Nephron progenitor cell (in vitro differentiated cells): ENCODE measurements around the gene PALLD.

Experiments
- DNase-seq: peaks from one replicate; pipeline ENCODE4 v3.0.0; 2021
- H3K27ac Mint-ChIP-seq: 2 replicates; pipeline ENCODE4 v1.8.0; 2021; ENCODE audit warnings: mild to moderate bottlenecking, moderate library complexity, mixed read lengths
- H3K27me3 Mint-ChIP-seq: 2 replicates; pipeline ENCODE4 v1.8.0; 2021; ENCODE audit warnings: mild to moderate bottlenecking, low read depth, mixed read lengths; ENCODE audit not compliant: poor library complexity
- H3K36me3 Mint-ChIP-seq: 2 replicates; pipeline ENCODE4 v1.8.0; 2021; ENCODE audit warnings: low read depth, mixed read lengths
- H3K4me1 Mint-ChIP-seq: 2 replicates; pipeline ENCODE4 v1.8.0; 2021; ENCODE audit warnings: mixed read lengths
- H3K4me3 Mint-ChIP-seq: 2 replicates; pipeline ENCODE4 v1.8.0; 2021; ENCODE audit warnings: mild to moderate bottlenecking, moderate library complexity, mixed read lengths
- H3K9me3 Mint-ChIP-seq: 2 replicates; pipeline ENCODE4 v1.8.0; 2021; ENCODE audit warnings: mild to moderate bottlenecking, moderate library complexity, mixed read lengths
- CTCF ChIP-seq: fragments of 200-600 bp; sonication (generic); IDR thresholded peaks from 2 replicates; pipeline ENCODE4 v1.5.0; 2021; ENCODE audit warnings: antibody characterized with exemption

The PALLD gene

DNA sequence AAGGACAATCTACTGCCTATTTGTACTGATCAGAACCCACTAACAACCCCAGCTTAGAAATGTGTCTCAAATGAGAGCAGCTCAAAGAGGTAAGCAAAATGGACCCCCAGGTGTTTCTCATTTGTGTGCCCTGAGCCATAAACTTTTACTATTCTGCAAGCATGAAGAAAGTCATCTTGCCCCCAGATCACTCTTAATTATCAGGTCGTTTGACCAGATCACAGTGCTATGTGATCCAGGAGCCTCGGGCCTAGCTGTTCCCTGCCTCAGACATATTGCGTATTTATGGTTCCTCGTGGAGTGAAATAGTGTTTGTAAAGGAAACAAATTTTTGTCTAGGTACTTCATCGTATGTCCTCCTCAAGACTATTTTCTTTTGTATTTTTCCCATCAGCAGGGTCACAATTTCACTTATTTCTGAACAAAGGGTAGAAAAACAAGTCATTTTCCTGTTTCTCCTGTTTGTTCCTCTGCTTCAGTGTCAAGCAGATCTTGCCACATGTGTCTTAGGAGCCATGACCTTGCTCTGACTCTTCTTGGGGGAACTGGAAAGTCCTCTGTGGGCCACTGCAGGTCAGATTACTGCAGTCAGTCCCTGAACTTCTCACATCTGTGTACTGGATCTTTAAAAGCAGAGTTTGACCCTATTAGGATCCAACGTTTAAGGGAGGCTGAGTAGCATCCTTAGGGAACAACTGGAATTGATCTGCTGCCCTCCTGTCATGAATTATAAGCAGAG lies 194.9 kb downstream of the PALLD start:
- Mint-ChIP-seq H3K36me3 (peaks cover 41% of the 10 kb centered on the region), H3K27ac (peak overlapping the region; percentile 92), H3K9me3 (no peaks in the 10 kb centered on the region), H3K27me3 (no peaks in the 10 kb centered on the region), H3K4me1 (peaks cover 71% of the 10 kb centered on the region), H3K4me3 (peak overlapping the region; percentile 6)
- no peak for TF ChIP-seq CTCF
- no peak for DNase-seq

GRCh38 chr4:168693750-168694490 lies 197.1 kb downstream of the PALLD start:
- Mint-ChIP-seq H3K27me3 (no peaks in the 10 kb centered on the region), H3K27ac (peak overlapping the region; percentile 82), H3K36me3 (peaks cover 37% of the 10 kb centered on the region), H3K9me3 (no peaks in the 10 kb centered on the region), H3K4me1 (peaks cover 78% of the 10 kb centered on the region), H3K4me3 (no peak overlapping the region)
- DNase-seq: no peak
- TF ChIP-seq CTCF: no peak

DNA sequence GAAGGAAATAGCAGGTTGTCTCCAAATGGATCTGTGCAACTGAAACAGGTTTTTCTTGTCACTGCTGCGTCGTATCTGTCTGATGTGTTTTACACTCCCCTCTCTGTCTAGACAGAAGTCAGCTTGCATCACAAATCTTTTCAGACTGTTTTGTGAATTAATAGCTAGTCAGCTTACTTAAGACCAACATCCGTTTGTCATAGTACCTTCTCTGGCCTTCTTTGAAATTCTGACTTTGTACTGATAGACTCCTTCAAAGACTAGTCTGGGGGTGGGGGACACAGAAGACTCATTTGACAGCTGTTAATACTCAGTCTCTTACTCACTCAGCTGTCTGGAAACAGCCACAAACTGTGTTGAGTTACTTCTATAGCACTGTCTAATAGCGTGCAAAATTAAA lies 197.8 kb downstream of the PALLD start:
- Mint-ChIP-seq H3K9me3 (no peaks in the 10 kb centered on the region), H3K27ac (peak overlapping the region; percentile 82), H3K27me3 (no peaks in the 10 kb centered on the region), H3K4me1 (peaks cover 75% of the 10 kb centered on the region), H3K4me3 (no peak overlapping the region), H3K36me3 (peaks cover 34% of the 10 kb centered on the region)
- no peak for TF ChIP-seq CTCF
- no peak for DNase-seq

- no peak for TF ChIP-seq CTCF
- Mint-ChIP-seq H3K4me3 (no peak overlapping the region), H3K9me3 (no peaks in the 10 kb centered on the region), H3K4me1 (peaks cover 69% of the 10 kb centered on the region), H3K36me3 (peaks cover 28% of the 10 kb centered on the region), H3K27me3 (no peaks in the 10 kb centered on the region), H3K27ac (peak overlapping the region; percentile 82)
- no peak for DNase-seq
Measured at GRCh38 chr4:168695288-168695687, 198.4 kb downstream of the PALLD start.

- Mint-ChIP-seq H3K36me3 (peaks cover 23% of the 10 kb centered on the region), H3K4me1 (peaks cover 59% of the 10 kb centered on the region), H3K4me3 (no peak overlapping the region), H3K27me3 (no peaks in the 10 kb centered on the region), H3K27ac (peak overlapping the region; percentile 73), H3K9me3 (no peaks in the 10 kb centered on the region)
- TF ChIP-seq CTCF: no peak
- DNase-seq: no peak
Measured at GRCh38 chr4:168696280-168696679, 199.4 kb downstream of the PALLD start.
